ENCODE data around the gene RMND5B.

GRCh38 chr5:178108966-178109365 lies 21.8 kb upstream of the RMND5B start:
- TF ChIP-seq SUZ12 (IDR thresholded peaks at IDR 0.05; ENCODE audit: extremely low read depth, insufficient read depth, insufficient read length): no peak
- no peak for TF ChIP-seq ZNF274 (IDR thresholded peaks at IDR 0.05; ENCODE audit: low read depth, low read length)
- no peak for TF ChIP-seq YY1 (IDR thresholded peaks at IDR 0.05; ENCODE audit: insufficient read depth, insufficient read length)
